Activated naive CD8-positive, alpha-beta T cell treated with anti-CD3 and anti-CD28 coated beads for 36 hours (primary cell): ENCODE data around the gene CNOT4. TPM values are rescaled to one million over a fixed set of nuclear protein-coding genes. Genes with fewer than 3 reads are reported as not detected.
A peak's percentile ranks its signal among the peaks of the same experiment; 100 is the strongest.
"Not testable (repeated sequence)": the region's sequence is repeated elsewhere in the genome, so short reads cannot be mapped to it uniquely, and the experiment has no call there.

Experiments used
- DNase-seq: peaks from one replicate; pipeline ENCODE4 v3.0.0; 2021
- H3K27ac Mint-ChIP-seq: one replicate; pipeline ENCODE4 v1.8.0; 2022; ENCODE audit warnings: mild to moderate bottlenecking, moderate library complexity, mixed read lengths
- H3K27me3 Mint-ChIP-seq: one replicate; pipeline ENCODE4 v1.8.0; 2022; ENCODE audit warnings: mild to moderate bottlenecking, mixed read lengths
- H3K36me3 Mint-ChIP-seq: one replicate; pipeline ENCODE4 v1.8.0; 2021; ENCODE audit warnings: mild to moderate bottlenecking, mixed read lengths
- H3K4me1 Mint-ChIP-seq: one replicate; pipeline ENCODE4 v1.8.0; 2021; ENCODE audit warnings: mixed read lengths
- H3K4me3 Mint-ChIP-seq: one replicate; pipeline ENCODE4 v1.8.0; 2022; ENCODE audit warnings: mild to moderate bottlenecking, moderate library complexity, mixed read lengths
- H3K9me3 Mint-ChIP-seq: one replicate; pipeline ENCODE4 v1.8.0; 2022; ENCODE audit warnings: mixed read lengths
- total RNA-seq, 2 experiments: library from RNA; stranded (reverse); gene quantifications; one replicate each; pipeline ENCODE4 v1.2.3, GENCODE V29; 2021

The CNOT4 gene
- total RNA-seq, 2 experiments from 2014 or later, result 17.0 to 17.5 TPM

DNA sequence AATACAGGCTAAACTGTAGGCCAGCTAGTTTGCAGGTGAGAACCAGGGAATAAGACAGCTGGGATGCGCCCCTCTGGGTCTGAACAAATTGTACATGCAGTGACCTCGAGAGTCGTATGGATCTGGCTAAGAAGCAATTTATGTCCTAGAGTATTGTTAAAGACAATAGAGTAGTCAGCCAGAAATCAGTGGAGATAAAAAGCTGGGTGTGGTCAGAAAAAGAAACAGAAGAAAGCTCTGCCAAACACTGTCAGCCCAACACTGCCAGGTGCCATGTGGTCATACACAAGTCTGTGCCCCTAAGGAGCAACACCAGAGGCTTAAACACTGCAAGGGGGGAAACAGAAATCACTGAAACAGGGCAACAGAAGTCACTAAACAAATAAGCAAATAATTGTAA is 62.2 kb downstream of the CNOT4 start:
- Mint-ChIP-seq H3K27me3 (no peaks in the 10 kb centered on the region), H3K9me3 (no peaks in the 10 kb centered on the region), H3K4me1 (peaks cover 40% of the 10 kb centered on the region), H3K4me3 (no peak overlapping the region), H3K36me3 (peaks cover 23% of the 10 kb centered on the region), H3K27ac (no peak overlapping the region)
- DNase-seq, result no peak

DNA sequence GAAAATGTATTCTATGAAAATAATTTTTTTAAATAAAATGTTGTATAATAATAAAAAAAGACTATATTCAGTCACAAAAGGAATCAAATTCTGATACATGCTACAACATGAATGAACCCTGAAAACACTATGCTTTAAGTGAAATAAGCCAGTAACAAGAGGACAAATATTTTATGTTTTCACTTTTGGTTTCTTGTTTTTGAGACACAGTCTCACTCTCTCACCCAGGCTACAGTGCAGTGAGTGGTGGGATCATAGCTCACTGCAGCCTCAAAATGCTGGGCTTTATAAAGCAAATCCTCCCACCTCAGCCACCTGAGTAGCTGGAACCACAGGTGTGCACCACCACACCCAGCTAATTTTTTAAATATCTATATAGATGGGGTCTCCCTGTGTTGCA is 64.2 kb downstream of the CNOT4 start:
- Mint-ChIP-seq H3K4me3 (no peak overlapping the region), H3K9me3 (no peaks in the 10 kb centered on the region), H3K4me1 (peaks cover 37% of the 10 kb centered on the region), H3K27me3 (no peaks in the 10 kb centered on the region), H3K36me3 (peaks cover 19% of the 10 kb centered on the region), H3K27ac (peak overlapping the region; percentile 34)
- no peak for DNase-seq

GRCh38 chr7:135445266-135445665 is 64.6 kb downstream of the CNOT4 start:
- Mint-ChIP-seq H3K4me1 (peaks cover 35% of the 10 kb centered on the region), H3K36me3 (peaks cover 19% of the 10 kb centered on the region)
- H3K27me3 Mint-ChIP-seq, H3K9me3 Mint-ChIP-seq, DNase-seq, H3K27ac Mint-ChIP-seq, H3K4me3 Mint-ChIP-seq: not testable (repeated sequence)

DNA sequence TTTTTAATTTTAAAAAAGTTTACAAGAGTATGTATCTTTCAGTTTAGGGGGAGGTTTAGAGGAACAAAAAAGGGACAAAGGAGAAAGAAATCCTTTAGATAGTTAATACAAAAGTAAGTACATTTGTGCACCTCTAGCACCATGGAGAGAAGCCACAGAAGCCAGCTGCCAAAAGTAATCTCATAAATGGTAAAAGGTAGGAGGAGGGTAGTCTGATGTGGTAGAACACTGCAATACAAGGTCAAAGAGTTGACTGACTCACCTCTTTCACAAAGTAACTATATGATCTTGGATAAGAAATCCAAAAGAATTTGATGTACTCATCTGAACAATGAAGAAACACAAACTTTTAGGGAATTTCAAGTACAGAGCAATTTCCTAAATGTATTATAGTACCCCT is 68.1 kb downstream of the CNOT4 start:
- Mint-ChIP-seq H3K27ac (no peak overlapping the region), H3K9me3 (no peaks in the 10 kb centered on the region), H3K36me3 (peaks cover 17% of the 10 kb centered on the region), H3K4me1 (peaks cover 18% of the 10 kb centered on the region), H3K27me3 (no peaks in the 10 kb centered on the region), H3K4me3 (no peak overlapping the region)
- DNase-seq, result no peak

- Mint-ChIP-seq H3K27me3 (no peaks in the 10 kb centered on the region), H3K4me3 (no peak overlapping the region), H3K27ac (no peak overlapping the region), H3K36me3 (peaks cover 58% of the 10 kb centered on the region), H3K9me3 (peaks cover 9% of the 10 kb centered on the region), H3K4me1 (peaks cover 26% of the 10 kb centered on the region)
- DNase-seq, result no peak
Measured at GRCh38 chr7:135434047-135434446, 75.9 kb downstream of the CNOT4 start.

DNA sequence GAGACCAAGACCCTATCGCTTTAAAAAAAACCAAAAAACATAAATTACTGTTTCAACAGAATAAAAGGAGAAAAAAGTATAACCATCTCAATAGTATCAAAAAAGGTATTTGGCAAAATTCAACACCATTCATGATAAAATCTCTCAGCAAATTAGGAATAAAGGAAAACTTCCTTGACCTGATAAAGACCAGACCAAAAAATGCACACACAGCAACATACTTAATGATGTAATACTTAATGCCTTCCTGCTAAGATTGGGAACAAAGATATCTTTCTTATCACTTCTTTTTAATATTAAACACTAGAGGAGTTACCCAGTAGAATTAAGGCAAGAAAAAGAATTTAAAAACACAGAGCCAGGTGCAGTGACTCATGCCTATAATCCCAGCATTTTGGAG is 79.3 kb downstream of the CNOT4 start:
- Mint-ChIP-seq H3K4me1 (peaks cover 41% of the 10 kb centered on the region), H3K9me3 (peaks cover 5% of the 10 kb centered on the region), H3K36me3 (peaks cover 46% of the 10 kb centered on the region), H3K27ac (no peak overlapping the region), H3K27me3 (no peaks in the 10 kb centered on the region), H3K4me3 (no peak overlapping the region)
- no peak for DNase-seq

DNA sequence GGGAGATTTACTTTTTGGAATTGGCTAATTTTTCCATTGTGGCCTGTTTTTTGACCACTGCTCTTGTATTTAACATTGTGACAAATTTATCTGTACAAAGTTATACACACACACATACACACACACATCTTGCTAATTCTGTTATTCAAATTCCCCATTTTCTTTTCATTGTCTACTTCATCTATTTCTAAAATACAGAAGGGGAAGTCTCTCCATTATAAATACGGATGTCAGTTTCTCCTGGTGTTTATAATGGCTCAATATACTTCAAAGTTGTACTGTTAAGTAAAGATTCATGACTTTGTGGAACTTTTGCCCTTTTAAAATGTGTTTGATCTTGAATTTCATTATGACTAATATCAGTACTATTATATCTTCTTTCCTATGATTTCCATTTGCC is 81.0 kb downstream of the CNOT4 start:
- Mint-ChIP-seq H3K36me3 (peaks cover 30% of the 10 kb centered on the region), H3K4me3 (no peak overlapping the region), H3K4me1 (peaks cover 44% of the 10 kb centered on the region), H3K27ac (peak overlapping the region; percentile 44), H3K9me3 (no peaks in the 10 kb centered on the region), H3K27me3 (no peaks in the 10 kb centered on the region)
- DNase-seq, result no peak

- H3K4me3 Mint-ChIP-seq, result no peak overlapping the region
- peaks cover 49% of the 10 kb centered on the region for H3K4me1 Mint-ChIP-seq
- H3K36me3 Mint-ChIP-seq, result peaks cover 27% of the 10 kb centered on the region
- H3K27ac Mint-ChIP-seq, result no peak overlapping the region
- no peak for DNase-seq
- H3K9me3 Mint-ChIP-seq, result no peaks in the 10 kb centered on the region
- no peaks in the 10 kb centered on the region for H3K27me3 Mint-ChIP-seq
Measured at GRCh38 chr7:135428011-135428410, 81.9 kb downstream of the CNOT4 start.

DNA sequence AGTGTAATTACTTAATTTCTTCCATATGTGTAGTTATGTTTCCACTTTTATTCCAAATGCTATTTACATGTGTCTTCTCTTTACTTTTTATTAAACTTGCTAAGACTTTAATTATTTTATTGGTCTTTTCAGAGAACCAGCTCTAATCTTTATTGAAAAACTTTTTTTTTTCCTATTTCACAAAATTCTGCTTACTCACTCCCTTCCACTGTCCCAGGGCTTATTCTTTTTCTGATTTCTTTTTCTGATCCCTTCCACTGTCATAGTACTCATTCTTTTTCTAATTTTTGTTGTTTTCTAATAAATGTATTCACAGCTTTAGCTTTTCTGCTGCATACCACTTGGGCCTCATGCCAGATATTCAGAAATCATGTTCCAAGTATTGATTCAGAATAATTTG is 82.7 kb downstream of the CNOT4 start:
- Mint-ChIP-seq H3K27me3 (no peaks in the 10 kb centered on the region), H3K4me1 (peaks cover 45% of the 10 kb centered on the region), H3K36me3 (peaks cover 18% of the 10 kb centered on the region), H3K9me3 (no peaks in the 10 kb centered on the region), H3K27ac (no peak overlapping the region), H3K4me3 (no peak overlapping the region)
- DNase-seq, result no peak

GRCh38 chr7:135425036-135425435 is 84.9 kb downstream of the CNOT4 start:
- Mint-ChIP-seq H3K36me3 (peaks cover 15% of the 10 kb centered on the region), H3K9me3 (no peaks in the 10 kb centered on the region), H3K27me3 (no peaks in the 10 kb centered on the region), H3K27ac (no peak overlapping the region), H3K4me1 (peaks cover 47% of the 10 kb centered on the region), H3K4me3 (no peak overlapping the region)
- DNase-seq, result no peak

GRCh38 chr7:135420786-135421185 is 89.1 kb downstream of the CNOT4 start:
- H3K4me1 Mint-ChIP-seq, result peaks cover 23% of the 10 kb centered on the region
- H3K9me3 Mint-ChIP-seq, result no peaks in the 10 kb centered on the region
- H3K36me3 Mint-ChIP-seq, result peaks cover 4% of the 10 kb centered on the region
- no peak overlapping the region for H3K4me3 Mint-ChIP-seq
- no peak for DNase-seq
- H3K27ac Mint-ChIP-seq, result no peak overlapping the region
- no peaks in the 10 kb centered on the region for H3K27me3 Mint-ChIP-seq

- Mint-ChIP-seq H3K27me3 (no peaks in the 10 kb centered on the region), H3K36me3 (peaks cover 8% of the 10 kb centered on the region), H3K4me3 (no peak overlapping the region), H3K4me1 (peaks cover 7% of the 10 kb centered on the region), H3K9me3 (no peaks in the 10 kb centered on the region), H3K27ac (no peak overlapping the region)
- no peak for DNase-seq
Measured at GRCh38 chr7:135416431-135416830, 93.5 kb downstream of the CNOT4 start.

GRCh38 chr7:135414850-135415439 is 95.0 kb downstream of the CNOT4 start:
- Mint-ChIP-seq H3K36me3 (peaks cover 6% of the 10 kb centered on the region), H3K4me3 (no peak overlapping the region), H3K27me3 (no peaks in the 10 kb centered on the region), H3K27ac (no peak overlapping the region), H3K9me3 (no peaks in the 10 kb centered on the region), H3K4me1 (peaks cover 3% of the 10 kb centered on the region)
- DNase-seq, result peak; percentile 7

DNA sequence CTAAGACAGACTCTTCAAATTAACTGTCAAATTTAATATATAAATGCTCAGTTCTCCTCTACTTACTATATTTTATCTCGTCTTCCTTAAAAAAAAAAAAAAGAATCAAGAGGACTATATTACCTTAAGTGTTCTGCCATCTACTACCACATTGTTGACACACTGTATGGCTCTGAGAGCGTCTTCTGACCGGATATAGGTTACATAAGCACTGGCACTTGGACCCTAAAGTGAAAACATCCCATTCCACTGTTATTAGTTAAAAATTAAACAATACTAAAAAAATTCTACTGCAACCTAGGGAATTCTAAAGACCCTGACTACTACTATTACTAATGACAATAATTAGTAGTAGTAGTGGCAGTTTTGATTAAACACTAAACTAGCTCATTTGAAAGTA is 95.7 kb downstream of the CNOT4 start:
- Mint-ChIP-seq H3K36me3 (peaks cover 6% of the 10 kb centered on the region), H3K9me3 (no peaks in the 10 kb centered on the region), H3K27ac (no peak overlapping the region), H3K4me3 (no peak overlapping the region), H3K4me1 (peaks cover 3% of the 10 kb centered on the region), H3K27me3 (no peaks in the 10 kb centered on the region)
- no peak for DNase-seq

DNA sequence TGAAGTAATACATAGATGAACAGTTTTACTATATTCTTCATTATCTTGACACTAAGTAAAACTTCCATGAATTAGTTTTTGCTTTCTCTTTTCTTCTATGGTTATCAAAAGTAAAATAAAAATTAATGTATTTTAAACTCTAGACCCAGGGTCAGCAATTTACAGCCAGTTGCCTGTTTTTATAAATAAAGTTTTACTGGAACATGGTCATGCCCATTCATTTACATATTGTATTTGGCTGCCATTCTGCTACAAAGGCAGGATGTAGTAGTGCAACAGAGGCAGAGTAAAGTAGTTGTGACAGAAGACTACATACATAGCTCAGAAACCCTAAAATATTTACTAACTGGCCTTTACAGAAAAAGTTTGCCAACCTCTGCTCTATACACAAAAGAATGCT is 98.8 kb downstream of the CNOT4 start:
- Mint-ChIP-seq H3K9me3 (no peaks in the 10 kb centered on the region), H3K27ac (no peak overlapping the region), H3K36me3 (peaks cover 18% of the 10 kb centered on the region), H3K4me3 (no peak overlapping the region), H3K27me3 (no peaks in the 10 kb centered on the region), H3K4me1 (peaks cover 7% of the 10 kb centered on the region)
- DNase-seq, result no peak

DNA sequence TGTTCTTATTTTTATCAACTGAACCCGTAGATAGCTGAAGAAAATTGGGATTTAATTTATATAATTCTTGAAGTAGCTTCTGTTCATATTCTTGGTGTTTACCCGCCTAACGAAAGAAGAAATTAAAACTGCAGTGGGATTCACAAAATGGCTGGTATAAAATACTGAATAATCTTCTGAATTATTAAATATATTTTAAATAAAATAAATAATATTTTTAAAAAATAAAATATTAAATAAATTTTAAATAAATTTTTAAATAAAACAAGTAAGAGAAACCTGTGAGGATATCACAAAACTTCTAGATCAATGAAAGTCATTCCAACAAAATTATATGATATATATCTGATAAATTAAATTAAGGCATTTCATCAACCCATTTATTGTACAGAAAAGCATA is 99.4 kb downstream of the CNOT4 start:
- Mint-ChIP-seq H3K4me1 (peaks cover 8% of the 10 kb centered on the region), H3K27ac (no peak overlapping the region), H3K4me3 (no peak overlapping the region), H3K27me3 (no peaks in the 10 kb centered on the region), H3K36me3 (peaks cover 18% of the 10 kb centered on the region), H3K9me3 (no peaks in the 10 kb centered on the region)
- no peak for DNase-seq
